ENCODE results near the gene MUC12.

- TF ChIP-seq GATA3 (IDR thresholded peaks at IDR 0.05; ENCODE audit: low read depth, low read length) (no peak), GATA2 (IDR thresholded peaks at IDR 0.05; ENCODE audit: low read depth, low read length) (no peak)
These were observed 99.0 kb downstream of the MUC12 start for GRCh38 chr7:101068401-101068800.
